T1000 (cell line): ENCODE results near the gene SDS.

ENCODE experiments used
- DNase-seq: peaks from one replicate; lab custom pipeline; 2025; ENCODE audit warnings: mixed read lengths; lab: John Stamatoyannopoulos, UW

SDS gene

GRCh38 chr12:113398346-113399290 lies 5.1 kb downstream of the SDS start:
- no peak for DNase-seq

GRCh38 chr12:113397497-113398197 lies 6.0 kb downstream of the SDS start:
- DNase-seq = no peak

GRCh38 chr12:113396828-113397496 lies 6.7 kb downstream of the SDS start:
- DNase-seq = no peak

GRCh38 chr12:113396200-113396599 lies 7.5 kb downstream of the SDS start:
- no peak for DNase-seq

GRCh38 chr12:113395119-113395518 lies 8.6 kb downstream of the SDS start:
- no peak for DNase-seq

GRCh38 chr12:113393749-113394148 lies 9.9 kb downstream of the SDS start:
- no peak for DNase-seq

- DNase-seq = no peak
These were observed 10.6 kb downstream of the SDS start for GRCh38 chr12:113392988-113393579.

- no peak for DNase-seq
These were observed 11.2 kb downstream of the SDS start for GRCh38 chr12:113392520-113392919.

- no peak for DNase-seq
These were observed 11.9 kb downstream of the SDS start for GRCh38 chr12:113391650-113392337.

- no peak for DNase-seq
These were observed 12.5 kb downstream of the SDS start for GRCh38 chr12:113391145-113391544.

- no peak for DNase-seq
These were observed 13.3 kb downstream of the SDS start for GRCh38 chr12:113390064-113391043.

GRCh38 chr12:113388351-113388750 lies 15.3 kb downstream of the SDS start:
- DNase-seq = no peak

GRCh38 chr12:113387631-113388030 lies 16.1 kb downstream of the SDS start:
- DNase-seq = no peak

GRCh38 chr12:113386866-113387566 lies 16.7 kb downstream of the SDS start:
- no peak for DNase-seq

GRCh38 chr12:113385282-113385882 lies 18.3 kb downstream of the SDS start:
- DNase-seq = no peak

GRCh38 chr12:113384778-113385177 lies 18.9 kb downstream of the SDS start:
- no peak for DNase-seq

- no peak for DNase-seq
These were observed 21.5 kb downstream of the SDS start for GRCh38 chr12:113382206-113382605.

GRCh38 chr12:113381220-113381619 lies 22.5 kb downstream of the SDS start:
- no peak for DNase-seq

- no peak for DNase-seq
These were observed 25.4 kb downstream of the SDS start for GRCh38 chr12:113378291-113378690.
